ENCODE measurements around the gene ITGAV.
A peak's percentile ranks its signal among the peaks of the same experiment; 100 is the strongest.

Gene ITGAV

GRCh38 chr2:186575856-186576255 lies 14.0 kb upstream of the ITGAV start:
- no peak for DNase-seq

- DNase-seq: no peak
These were observed 13.2 kb upstream of the ITGAV start for GRCh38 chr2:186576614-186577013.

- no peak for DNase-seq
These were observed 7.2 kb upstream of the ITGAV start for GRCh38 chr2:186582698-186583097.

- no peak for DNase-seq
These were observed 5.8 kb upstream of the ITGAV start for GRCh38 chr2:186584053-186584452.

- no peak for DNase-seq
These were observed 1.4 kb upstream of the ITGAV start for GRCh38 chr2:186588421-186588820.

- DNase-seq: peak in 1 of 2 experiments; percentile 58
These were observed 780 bp upstream of the ITGAV start for GRCh38 chr2:186588940-186589611.

GRCh38 chr2:186590350-186590758 lies 498 bp downstream of the ITGAV start:
- DNase-seq: peak; percentile 65 to 68

GRCh38 chr2:186590759-186591505 lies 1.1 kb downstream of the ITGAV start:
- DNase-seq: peak; percentile 81 to 88

GRCh38 chr2:186591506-186591890 lies 1.6 kb downstream of the ITGAV start:
- peak in 1 of 2 experiments; percentile 63 for DNase-seq

GRCh38 chr2:186592137-186592875 lies 2.5 kb downstream of the ITGAV start:
- DNase-seq: no peak

GRCh38 chr2:186593523-186593922 lies 3.7 kb downstream of the ITGAV start:
- peak; percentile 80 to 84 for DNase-seq

- DNase-seq: no peak
These were observed 4.3 kb downstream of the ITGAV start for GRCh38 chr2:186594001-186594722.

- DNase-seq: no peak
These were observed 5.4 kb downstream of the ITGAV start for GRCh38 chr2:186595219-186595618.

- no peak for DNase-seq
These were observed 9.4 kb downstream of the ITGAV start for GRCh38 chr2:186599186-186599778.

GRCh38 chr2:186603286-186603685 lies 13.4 kb downstream of the ITGAV start:
- DNase-seq: no peak

- DNase-seq: no peak
These were observed 15.2 kb downstream of the ITGAV start for GRCh38 chr2:186605041-186605440.

GRCh38 chr2:186607660-186608324 lies 17.9 kb downstream of the ITGAV start:
- no peak for DNase-seq

- no peak for DNase-seq
These were observed 20.9 kb downstream of the ITGAV start for GRCh38 chr2:186610785-186611184.

- no peak for DNase-seq
These were observed 21.7 kb downstream of the ITGAV start for GRCh38 chr2:186611526-186611925.

- no peak for DNase-seq
These were observed 22.2 kb downstream of the ITGAV start for GRCh38 chr2:186612026-186612425.

- DNase-seq: peak; percentile 43 to 68
These were observed 22.9 kb downstream of the ITGAV start for GRCh38 chr2:186612555-186613440.

Measured in Kasumi-1 (cell line).